Uterus (tissue), 2 donors: ENCODE measurements around the gene TNPO2.

ENCODE experiments used
- CTCF ChIP-seq, 4 experiments: fragments of 200-600 bp in 2 of 4; fragments of 450-650 bp in 2 of 4; sonication (generic) in 2 of 4; IDR thresholded peaks; one replicate each; pipeline ENCODE4 v1.5.1; 2016 to 2019; ENCODE audit warnings: antibody characterized with exemption in 4 of 4, mild to moderate bottlenecking in 2 of 4, moderate library complexity in 1 of 4
- POLR2A ChIP-seq, 2 donors: fragments of 450-650 bp; IDR thresholded peaks; one replicate each; pipeline ENCODE4 v1.6.1; 2016; ENCODE audit warnings: antibody characterized with exemption in 2 of 2, mild to moderate bottlenecking in 1 of 2, moderate library complexity in 1 of 2

- TF ChIP-seq CTCF (IDR thresholded peaks at IDR 0.05) (no peak), POLR2A (IDR thresholded peaks at IDR 0.05) (no peak)
Observed at GRCh38 chr19:12695096-12695495, 28.6 kb downstream of the TNPO2 start.
